Measurements from ENCODE around the gene MCU. TPM values are rescaled to one million over a fixed set of nuclear protein-coding genes. Genes with fewer than 3 reads are reported as not detected.

The MCU gene
- total and polyA plus RNA-seq, 10 of the 15 experiments (the other 5 are each of a cell fraction or from before 2014, with no cell fraction given): 5.1 to 49.1 (median 17.9) TPM

DNA sequence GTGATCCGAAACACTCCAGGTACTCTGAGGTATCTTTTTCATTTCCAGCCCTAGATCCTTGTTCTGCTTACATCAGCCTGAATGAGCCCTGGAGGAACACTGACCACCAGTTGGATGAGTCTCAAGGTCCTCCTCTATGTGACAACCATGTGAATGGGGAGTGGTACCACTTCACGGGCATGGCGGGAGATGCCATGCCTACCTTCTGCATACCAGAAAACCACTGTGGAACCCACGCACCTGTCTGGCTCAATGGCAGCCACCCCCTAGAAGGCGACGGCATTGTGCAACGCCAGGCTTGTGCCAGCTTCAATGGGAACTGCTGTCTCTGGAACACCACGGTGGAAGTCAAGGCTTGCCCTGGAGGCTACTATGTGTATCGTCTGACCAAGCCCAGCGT, 206.7 kb downstream of the MCU start (continued):
- TF ChIP-seq, protein P1, sequence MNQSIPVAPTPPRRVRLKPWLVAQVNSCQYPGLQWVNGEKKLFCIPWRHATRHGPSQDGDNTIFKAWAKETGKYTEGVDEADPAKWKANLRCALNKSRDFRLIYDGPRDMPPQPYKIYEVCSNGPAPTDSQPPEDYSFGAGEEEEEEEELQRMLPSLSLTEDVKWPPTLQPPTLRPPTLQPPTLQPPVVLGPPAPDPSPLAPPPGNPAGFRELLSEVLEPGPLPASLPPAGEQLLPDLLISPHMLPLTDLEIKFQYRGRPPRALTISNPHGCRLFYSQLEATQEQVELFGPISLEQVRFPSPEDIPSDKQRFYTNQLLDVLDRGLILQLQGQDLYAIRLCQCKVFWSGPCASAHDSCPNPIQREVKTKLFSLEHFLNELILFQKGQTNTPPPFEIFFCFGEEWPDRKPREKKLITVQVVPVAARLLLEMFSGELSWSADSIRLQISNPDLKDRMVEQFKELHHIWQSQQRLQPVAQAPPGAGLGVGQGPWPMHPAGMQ (IDR thresholded peaks at IDR 0.05; ENCODE audit: borderline replicate concordance): no peak
- TF ChIP-seq, protein P2, sequence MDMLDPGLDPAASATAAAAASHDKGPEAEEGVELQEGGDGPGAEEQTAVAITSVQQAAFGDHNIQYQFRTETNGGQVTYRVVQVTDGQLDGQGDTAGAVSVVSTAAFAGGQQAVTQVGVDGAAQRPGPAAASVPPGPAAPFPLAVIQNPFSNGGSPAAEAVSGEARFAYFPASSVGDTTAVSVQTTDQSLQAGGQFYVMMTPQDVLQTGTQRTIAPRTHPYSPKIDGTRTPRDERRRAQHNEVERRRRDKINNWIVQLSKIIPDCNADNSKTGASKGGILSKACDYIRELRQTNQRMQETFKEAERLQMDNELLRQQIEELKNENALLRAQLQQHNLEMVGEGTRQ (IDR thresholded peaks at IDR 0.05; ENCODE audit: borderline replicate concordance, low read depth, low read length): no peak
- TF ChIP-seq DPF2 (IDR thresholded peaks at IDR 0.05) (no peak), KLF5 (IDR thresholded peaks at IDR 0.05; ENCODE audit: partially characterized antibody) (no peak), ZNF207 (IDR thresholded peaks at IDR 0.05; ENCODE audit: borderline replicate concordance) (no peak), MEF2B (IDR thresholded peaks at IDR 0.05; ENCODE audit: partially characterized antibody, poor library complexity, severe bottlenecking) (no peak), CBX5 (IDR thresholded peaks at IDR 0.05; ENCODE audit: low read depth) (no peak)
- TF ChIP-seq, protein P3, sequence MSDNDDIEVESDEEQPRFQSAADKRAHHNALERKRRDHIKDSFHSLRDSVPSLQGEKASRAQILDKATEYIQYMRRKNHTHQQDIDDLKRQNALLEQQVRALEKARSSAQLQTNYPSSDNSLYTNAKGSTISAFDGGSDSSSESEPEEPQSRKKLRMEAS (IDR thresholded peaks at IDR 0.05; ENCODE audit: low read depth, low read length): no peak

DNA sequence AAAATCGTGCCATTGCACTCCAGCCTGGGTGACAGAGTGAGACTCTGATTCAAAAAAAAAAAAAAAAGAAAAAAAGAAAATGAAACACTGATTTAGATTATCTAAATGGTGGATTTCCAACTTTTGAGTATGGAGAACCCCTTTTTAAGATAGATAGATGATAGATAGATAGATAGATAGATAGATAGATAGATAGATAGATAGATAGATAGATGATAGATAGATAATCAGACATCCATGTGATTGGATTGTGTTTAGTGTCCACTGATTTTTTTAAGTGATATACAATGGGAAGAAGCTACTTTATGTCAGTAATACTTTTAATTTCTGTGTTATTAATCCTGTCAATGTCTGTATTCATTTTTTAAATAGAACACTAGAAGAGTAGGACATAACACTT, 207.6 kb downstream of the MCU start:
- no CpG with 5 or more reads among the region's 1 CpG for WGBS (ENCODE audit: insufficient coverage, insufficient replicate concordance, low lambda C conversion rate, missing lambda C conversion rate)
- in situ Hi-C loops (cut with MboI) (no loop called here), intact Hi-C loops (cut with micrococcal nuclease; ENCODE audit: unreplicated experiment) (no loop called here)
- no peak for FAIRE-seq
- ChIA-PET CTCF (interaction anchor here (0.7 to 1.6 kb wide), 2 partner anchors 14 to 536 kb away, joined by 3 read pairs; no protein-coding TSS in a partner anchor), RAD21 (ENCODE audit: unreplicated experiment) (no interaction called here), SMC1A (ENCODE audit: uncharacterized antibody, unreplicated experiment) (no interaction called here), POLR2A (no interaction called here)
- Histone ChIP-seq H3K27ac (ENCODE audit: control insufficient read depth, insufficient read depth) (no peak overlapping the region), H3K9me3 (replicated peaks; ENCODE audit: control insufficient read depth, insufficient read depth, low read length) (no peaks in the 10 kb centered on the region), H3K9ac (ENCODE audit: control insufficient read depth, insufficient read depth, low read length) (no peak overlapping the region), H3K36me3 (ENCODE audit: control insufficient read depth in 2 of 2, insufficient read depth in 2 of 2, low read length in 1 of 2) (no peaks in the 10 kb centered on the region), H3K4me1 (ENCODE audit: control insufficient read depth, insufficient read depth, low read length) (no peaks in the 10 kb centered on the region), H3K79me2 (ENCODE audit: control insufficient read depth, insufficient read depth, low read length) (no peaks in the 10 kb centered on the region), H3K4me3 (no peak overlapping the region), H3K4me2 (ENCODE audit: control insufficient read depth, insufficient read depth) (no peak overlapping the region), H2AFZ (ENCODE audit: control insufficient read depth, low read depth, low read length) (no peak overlapping the region), H3K27me3 (replicated peaks in 1 of 2; ENCODE audit: control insufficient read depth in 2 of 2, insufficient read depth in 2 of 2, low read length in 1 of 2) (no peaks in the 10 kb centered on the region), H4K20me1 (ENCODE audit: control insufficient read depth, insufficient read depth) (no peaks in the 10 kb centered on the region)
- BruUV-seq (replicated peaks): no TSS peak
- TF ChIP-seq, protein P4, sequence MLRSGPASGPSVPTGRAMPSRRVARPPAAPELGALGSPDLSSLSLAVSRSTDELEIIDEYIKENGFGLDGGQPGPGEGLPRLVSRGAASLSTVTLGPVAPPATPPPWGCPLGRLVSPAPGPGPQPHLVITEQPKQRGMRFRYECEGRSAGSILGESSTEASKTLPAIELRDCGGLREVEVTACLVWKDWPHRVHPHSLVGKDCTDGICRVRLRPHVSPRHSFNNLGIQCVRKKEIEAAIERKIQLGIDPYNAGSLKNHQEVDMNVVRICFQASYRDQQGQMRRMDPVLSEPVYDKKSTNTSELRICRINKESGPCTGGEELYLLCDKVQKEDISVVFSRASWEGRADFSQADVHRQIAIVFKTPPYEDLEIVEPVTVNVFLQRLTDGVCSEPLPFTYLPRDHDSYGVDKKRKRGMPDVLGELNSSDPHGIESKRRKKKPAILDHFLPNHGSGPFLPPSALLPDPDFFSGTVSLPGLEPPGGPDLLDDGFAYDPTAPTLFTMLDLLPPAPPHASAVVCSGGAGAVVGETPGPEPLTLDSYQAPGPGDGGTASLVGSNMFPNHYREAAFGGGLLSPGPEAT (IDR thresholded peaks at IDR 0.05; ENCODE audit: low read depth): no peak
- TF ChIP-seq BMI1 (IDR thresholded peaks at IDR 0.05; ENCODE audit: borderline replicate concordance) (no peak), WRNIP1 (IDR thresholded peaks at IDR 0.05; ENCODE audit: borderline replicate concordance, low read depth, low read length) (no peak), ATF7 (IDR thresholded peaks at IDR 0.05; ENCODE audit: low read depth) (no peak), NR2C2 (IDR thresholded peaks at IDR 0.05; ENCODE audit: borderline replicate concordance, control insufficient read depth, insufficient read length, low read depth) (no peak), SMARCA5 (IDR thresholded peaks at IDR 0.05) (no peak), ZNF217 (IDR thresholded peaks at IDR 0.05) (no peak), EZH2 (IDR thresholded peaks at IDR 0.05; ENCODE audit: borderline replicate concordance, control insufficient read depth, low read depth, low read length) (no peak), CBFB (IDR thresholded peaks at IDR 0.05; ENCODE audit: low read depth) (no peak), RAD51 (IDR thresholded peaks at IDR 0.05) (no peak), POLR2A (IDR thresholded peaks at IDR 0.05; ENCODE audit: low read depth, low read length) (no peak), SIN3A (IDR thresholded peaks at IDR 0.05; ENCODE audit: low read depth, low read length) (no peak)
- TF ChIP-seq, protein P5, sequence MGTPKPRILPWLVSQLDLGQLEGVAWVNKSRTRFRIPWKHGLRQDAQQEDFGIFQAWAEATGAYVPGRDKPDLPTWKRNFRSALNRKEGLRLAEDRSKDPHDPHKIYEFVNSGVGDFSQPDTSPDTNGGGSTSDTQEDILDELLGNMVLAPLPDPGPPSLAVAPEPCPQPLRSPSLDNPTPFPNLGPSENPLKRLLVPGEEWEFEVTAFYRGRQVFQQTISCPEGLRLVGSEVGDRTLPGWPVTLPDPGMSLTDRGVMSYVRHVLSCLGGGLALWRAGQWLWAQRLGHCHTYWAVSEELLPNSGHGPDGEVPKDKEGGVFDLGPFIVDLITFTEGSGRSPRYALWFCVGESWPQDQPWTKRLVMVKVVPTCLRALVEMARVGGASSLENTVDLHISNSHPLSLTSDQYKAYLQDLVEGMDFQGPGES (IDR thresholded peaks at IDR 0.05): no peak
- no peak for DNase-seq (ENCODE audit: low read depth, low spot score)
- ATAC-seq: no peak

Data from GM12878 (cell line).